Cardiac fibroblast (primary cell): Measurements from ENCODE around the gene SHOC2.

Experiments used
- DNase-seq, 2 donors: peaks; one replicate each; pipeline versions ENCODE4 v3.0.0 to v3.0.0-alpha.2; 2010; ENCODE audit warnings: low read depth in 2 of 2
- H3K4me3 ChIP-seq, 2 donors: replicated peaks in 1 of 2; 1 replicate in 1 of 2; 2 replicates in 1 of 2; pipeline ENCODE4 v1.5.1; 2011; ENCODE audit warnings: low read depth in 2 of 2, low read length in 2 of 2, mild to moderate bottlenecking in 2 of 2, moderate library complexity in 1 of 2
- CTCF ChIP-seq: IDR thresholded peaks from one replicate; pipeline ENCODE4 v1.5.1; 2011; ENCODE audit warnings: low read depth, mild to moderate bottlenecking, low read length, inconsistent platforms

Gene SHOC2

GRCh38 chr10:110944792-110945396 is 25.5 kb downstream of the SHOC2 start:
- H3K4me3 ChIP-seq = no peak overlapping the region
- TF ChIP-seq CTCF = no peak
- DNase-seq = peak; percentile 93 to 95

- no peak for TF ChIP-seq CTCF
- H3K4me3 ChIP-seq = no peak overlapping the region
- peak in 1 of 2 donors; percentile 36 for DNase-seq
These were observed 27.1 kb downstream of the SHOC2 start for GRCh38 chr10:110946496-110946895.

- peak in 1 of 2 donors; percentile 30 for DNase-seq
- H3K4me3 ChIP-seq = no peak overlapping the region
- no peak for TF ChIP-seq CTCF
These were observed 27.7 kb downstream of the SHOC2 start for GRCh38 chr10:110947061-110947595.

GRCh38 chr10:110951381-110951780 is 32.0 kb downstream of the SHOC2 start:
- no peak for TF ChIP-seq CTCF
- no peak overlapping the region for H3K4me3 ChIP-seq
- no peak for DNase-seq

GRCh38 chr10:110957606-110958005 is 38.2 kb downstream of the SHOC2 start:
- TF ChIP-seq CTCF = no peak
- no peak for DNase-seq
- no peak overlapping the region for H3K4me3 ChIP-seq

GRCh38 chr10:110959379-110960332 is 40.3 kb downstream of the SHOC2 start:
- H3K4me3 ChIP-seq = no peak overlapping the region
- no peak for TF ChIP-seq CTCF
- no peak for DNase-seq
